ENCODE results near the gene OR5T2. TPM values are rescaled to one million over a fixed set of nuclear protein-coding genes. Genes with fewer than 3 reads are reported as not detected.

The OR5T2 gene
- not detected in 5 replicates for total RNA-seq (2022; extraction: Qiagen RNA extraction)

DNA sequence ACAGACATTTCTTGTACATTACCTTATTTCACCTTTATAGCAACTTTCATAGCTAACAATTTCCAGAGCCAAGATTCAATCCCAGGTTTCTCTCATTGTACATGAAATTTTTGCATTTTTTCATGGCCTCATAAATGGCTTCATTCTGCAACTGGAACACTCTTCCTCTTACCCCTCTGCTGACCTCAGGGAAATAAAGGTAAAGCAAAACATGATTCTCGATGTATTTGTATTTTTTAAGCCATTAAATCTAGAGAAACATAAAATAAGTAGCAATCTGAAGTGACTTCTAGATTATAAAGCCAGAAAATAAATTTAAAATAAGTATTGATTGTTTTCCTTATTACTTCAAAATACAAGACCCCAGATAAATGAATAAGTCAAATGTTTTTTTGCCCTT, at the start of gene OR5T2:
TSS of gene OR5T2 (minus strand) at position 101 of the 400 bp plus-strand sequence. CDS start 1,193 bp downstream, outside the sequence.

DNA sequence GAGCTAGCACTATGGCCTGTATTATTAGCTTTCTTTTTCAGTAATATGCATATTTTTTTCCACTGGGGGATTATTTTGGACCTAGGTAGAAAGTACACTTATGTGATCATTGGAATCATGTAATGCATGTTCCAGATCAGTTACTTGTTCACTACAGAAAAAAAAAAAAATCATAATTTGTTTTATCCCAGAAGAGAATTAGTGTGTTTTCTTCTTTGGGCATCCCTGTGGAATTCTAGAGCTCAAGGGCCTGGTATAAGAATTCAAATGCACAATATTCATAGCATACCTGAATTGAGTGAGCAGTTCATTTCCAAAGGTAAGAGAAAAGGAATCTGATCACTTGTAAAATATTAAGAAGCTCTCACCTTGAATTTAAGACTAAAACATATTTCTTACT, 39.8 kb upstream of the OR5T2 start, which contains the start of gene OR5T1:
TSS of gene OR5T1 (plus strand) at position 301 of the 400 bp plus-strand sequence. CDS start 1,485 bp downstream, outside the sequence.

DNA sequence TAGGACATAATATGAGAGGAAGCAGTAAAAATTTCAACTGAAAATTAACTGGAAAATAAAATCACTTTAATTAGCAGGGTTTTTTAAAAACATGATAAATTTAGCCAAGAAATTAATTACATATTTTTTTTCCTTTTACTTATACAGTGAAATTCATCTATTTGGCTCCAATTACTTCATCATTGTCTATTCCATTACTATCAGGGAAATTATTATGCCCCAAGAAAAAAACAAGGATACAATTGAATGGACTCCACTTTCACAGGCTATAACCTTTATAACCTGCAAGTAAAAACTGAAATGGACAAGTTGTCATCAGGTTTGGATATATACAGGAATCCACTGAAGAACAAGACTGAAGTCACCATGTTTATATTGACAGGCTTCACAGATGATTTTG, 17.9 kb upstream of the OR5T2 start, which contains the start of gene OR5T3:
TSS of gene OR5T3 (plus strand) at position 301 of the 400 bp plus-strand sequence. CDS start at position 301, 0 bp downstream.

Other genes starting within 250 kb of the OR5T2 start
- not detected in 5 replicates for gene OR5F1, start 239.6 kb downstream of the OR5T2 start, total RNA-seq (2022; extraction: Qiagen RNA extraction)
- gene OR5AS1, start 206.6 kb downstream of the OR5T2 start, total RNA-seq (2022; extraction: Qiagen RNA extraction) = not detected in 5 replicates
- not detected in 5 replicates for gene OR8I2, start 140.9 kb downstream of the OR5T2 start, total RNA-seq (2022; extraction: Qiagen RNA extraction)
- gene OR8H2, start 130.6 kb downstream of the OR5T2 start, total RNA-seq (2022; extraction: Qiagen RNA extraction) = not detected in 5 replicates
- not detected in 5 replicates for gene OR8H3, start 111.9 kb downstream of the OR5T2 start, total RNA-seq (2022; extraction: Qiagen RNA extraction)
- gene OR8J3, start 94.1 kb downstream of the OR5T2 start, total RNA-seq (2022; extraction: Qiagen RNA extraction) = not detected in 5 replicates
- not detected in 5 replicates for gene OR8K5, start 73.9 kb downstream of the OR5T2 start, total RNA-seq (2022; extraction: Qiagen RNA extraction)
- gene OR5J2, start 57.6 kb downstream of the OR5T2 start, total RNA-seq (2022; extraction: Qiagen RNA extraction) = not detected in 5 replicates
- gene OR5T3, start 18.0 kb upstream of the OR5T2 start, total RNA-seq (2022; extraction: Qiagen RNA extraction) = not detected in 5 replicates
- not detected in 5 replicates for gene OR5T1, start 39.9 kb upstream of the OR5T2 start, total RNA-seq (2022; extraction: Qiagen RNA extraction)
- not detected in 5 replicates for gene OR8H1, start 58.0 kb upstream of the OR5T2 start, total RNA-seq (2022; extraction: Qiagen RNA extraction)
- not detected in 5 replicates for gene OR8K3, start 80.9 kb upstream of the OR5T2 start, total RNA-seq (2022; extraction: Qiagen RNA extraction)
- not detected in 5 replicates for gene OR8K1, start 111.8 kb upstream of the OR5T2 start, total RNA-seq (2022; extraction: Qiagen RNA extraction)
- not detected in 5 replicates for gene OR8J1, start 120.0 kb upstream of the OR5T2 start, total RNA-seq (2022; extraction: Qiagen RNA extraction)
- not detected in 5 replicates for gene OR8U1, start 141.4 kb upstream of the OR5T2 start, total RNA-seq (2022; extraction: Qiagen RNA extraction)
- not detected in 5 replicates for gene OR5AL1, start 178.4 kb upstream of the OR5T2 start, total RNA-seq (2022; extraction: Qiagen RNA extraction)
- gene OR5M3, start 239.1 kb upstream of the OR5T2 start, total RNA-seq (2022; extraction: Qiagen RNA extraction) = not detected in 5 replicates